ENCODE measurements around the gene CEACAM1.
"Not testable (repeated sequence)": the region's sequence is repeated elsewhere in the genome, so short reads cannot be mapped to it uniquely, and the experiment has no call there.

The CEACAM1 gene

GRCh38 chr19:42548552-42548951, 20.3 kb upstream of the CEACAM1 start:
- no peak for DNase-seq (ENCODE audit: low spot score)

GRCh38 chr19:42547929-42548328, 19.6 kb upstream of the CEACAM1 start:
- DNase-seq (ENCODE audit: low spot score): no peak

GRCh38 chr19:42546831-42547500, 18.7 kb upstream of the CEACAM1 start:
- no peak for DNase-seq (ENCODE audit: low spot score)

GRCh38 chr19:42544146-42544545, 15.9 kb upstream of the CEACAM1 start:
- DNase-seq (ENCODE audit: low spot score): no peak

GRCh38 chr19:42542791-42543190, 14.5 kb upstream of the CEACAM1 start:
- DNase-seq (ENCODE audit: low spot score): no peak

- no peak for DNase-seq (ENCODE audit: low spot score)
Observed at GRCh38 chr19:42540071-42540553, 11.8 kb upstream of the CEACAM1 start.

- no peak for DNase-seq (ENCODE audit: low spot score)
Observed at GRCh38 chr19:42538841-42539709, 10.8 kb upstream of the CEACAM1 start.

- DNase-seq (ENCODE audit: low spot score): not testable (repeated sequence)
Observed at GRCh38 chr19:42535276-42535675, 7.0 kb upstream of the CEACAM1 start.

- DNase-seq (ENCODE audit: low spot score): no peak
Observed at GRCh38 chr19:42534391-42534790, 6.1 kb upstream of the CEACAM1 start.

GRCh38 chr19:42532891-42533290, 4.6 kb upstream of the CEACAM1 start:
- DNase-seq (ENCODE audit: low spot score): no peak

GRCh38 chr19:42531313-42531712, 3.0 kb upstream of the CEACAM1 start:
- no peak for DNase-seq (ENCODE audit: low spot score)

- DNase-seq (ENCODE audit: low spot score): peak; percentile 73
Observed at GRCh38 chr19:42529248-42529764, 1.0 kb upstream of the CEACAM1 start.

- DNase-seq (ENCODE audit: low spot score): no peak
Observed at GRCh38 chr19:42524943-42525342, 3.3 kb downstream of the CEACAM1 start.

GRCh38 chr19:42524250-42524649, 4.0 kb downstream of the CEACAM1 start:
- DNase-seq (ENCODE audit: low spot score): no peak

GRCh38 chr19:42522262-42522661, 6.0 kb downstream of the CEACAM1 start:
- DNase-seq (ENCODE audit: low spot score): not testable (repeated sequence)

GRCh38 chr19:42521346-42522030, 6.8 kb downstream of the CEACAM1 start:
- DNase-seq (ENCODE audit: low spot score): no peak

- no peak for DNase-seq (ENCODE audit: low spot score)
Observed at GRCh38 chr19:42519108-42519507, 9.2 kb downstream of the CEACAM1 start.

- no peak for DNase-seq (ENCODE audit: low spot score)
Observed at GRCh38 chr19:42516771-42517170, 11.5 kb downstream of the CEACAM1 start.

GRCh38 chr19:42515241-42515832, 12.9 kb downstream of the CEACAM1 start:
- no peak for DNase-seq (ENCODE audit: low spot score)

GRCh38 chr19:42514449-42514848, 13.8 kb downstream of the CEACAM1 start:
- no peak for DNase-seq (ENCODE audit: low spot score)

- DNase-seq (ENCODE audit: low spot score): no peak
Observed at GRCh38 chr19:42512743-42513304, 15.5 kb downstream of the CEACAM1 start.
